Effector memory CD4-positive, alpha-beta T cell (primary cell): ENCODE data around the gene POR.
A peak's percentile ranks its signal among the peaks of the same experiment; 100 is the strongest.
"Not testable (repeated sequence)": the region's sequence is repeated elsewhere in the genome, so short reads cannot be mapped to it uniquely, and the experiment has no call there.

Experiments used
- DNase-seq, 3 donors: peaks; one replicate each; pipeline ENCODE4 v3.0.0-alpha.2; 2020
- H3K27ac ChIP-seq: 2 replicates; pipeline ENCODE4 v1.7.0; 2013; ENCODE audit warnings: mild to moderate bottlenecking, low read length, moderate library complexity; ENCODE audit not compliant: insufficient read depth, poor library complexity, severe bottlenecking
- H3K27me3 ChIP-seq: replicated peaks from 2 replicates; pipeline ENCODE4 v1.7.0; 2013; ENCODE audit warnings: mild to moderate bottlenecking, low read length; ENCODE audit not compliant: insufficient read depth, control insufficient read depth, poor library complexity, severe bottlenecking
- H3K36me3 ChIP-seq: 2 replicates; pipeline ENCODE4 v1.7.0; 2013; ENCODE audit warnings: mild to moderate bottlenecking, low read length, moderate library complexity; ENCODE audit not compliant: control insufficient read depth, insufficient read depth
- H3K4me1 ChIP-seq: 2 replicates; pipeline ENCODE4 v1.7.0; 2013; ENCODE audit warnings: low read length, mild to moderate bottlenecking; ENCODE audit not compliant: control insufficient read depth, insufficient read depth, poor library complexity, severe bottlenecking
- H3K4me3 ChIP-seq: 2 replicates; pipeline ENCODE4 v1.7.0; 2013; ENCODE audit warnings: low read length, low read depth, mild to moderate bottlenecking; ENCODE audit not compliant: insufficient read depth, poor library complexity, severe bottlenecking
- H3K9me3 ChIP-seq: 2 replicates; pipeline ENCODE4 v1.7.0; 2013; ENCODE audit warnings: mild to moderate bottlenecking, low read length, moderate library complexity; ENCODE audit not compliant: control insufficient read depth

The POR gene

DNA sequence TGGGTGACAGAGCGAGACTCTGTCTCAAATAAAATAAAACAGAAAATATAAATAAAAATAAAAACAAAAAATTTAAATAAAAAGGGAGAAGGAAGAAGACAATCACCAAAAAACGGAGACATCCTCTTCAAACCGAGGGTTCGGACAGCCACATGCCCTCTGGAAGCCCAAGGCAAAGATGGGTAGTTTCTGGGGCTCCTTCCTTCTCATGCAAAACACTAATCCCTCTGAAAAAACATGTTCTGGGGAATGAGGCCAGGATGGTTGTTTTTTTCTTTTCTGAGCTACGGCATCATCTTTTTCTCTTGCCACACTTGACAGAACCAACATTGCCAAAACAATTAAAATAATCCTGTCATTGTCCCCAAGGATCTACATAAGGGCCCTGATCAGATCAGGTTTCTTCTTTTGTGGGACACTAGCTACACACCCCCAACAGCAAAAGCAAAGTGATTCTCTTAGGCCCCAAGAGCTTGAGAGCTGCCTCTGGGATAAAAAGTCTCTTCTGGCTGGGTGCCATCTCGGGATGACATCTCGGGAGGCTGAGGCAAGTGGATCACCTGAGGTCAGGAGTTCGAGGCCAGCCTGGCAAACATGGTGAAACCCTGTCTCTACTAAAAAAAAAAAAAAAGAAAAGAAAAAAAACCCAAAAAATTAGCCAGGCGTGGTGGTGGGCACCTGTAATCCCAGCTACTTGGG is 14.2 kb upstream of the POR start:
- Histone ChIP-seq H3K9me3 (no peaks in the 10 kb centered on the region), H3K4me3 (no peak overlapping the region), H3K27ac (no peak overlapping the region), H3K4me1 (no peaks in the 10 kb centered on the region), H3K27me3 (no peaks in the 10 kb centered on the region), H3K36me3 (no peaks in the 10 kb centered on the region)
- DNase-seq: no peak

DNA sequence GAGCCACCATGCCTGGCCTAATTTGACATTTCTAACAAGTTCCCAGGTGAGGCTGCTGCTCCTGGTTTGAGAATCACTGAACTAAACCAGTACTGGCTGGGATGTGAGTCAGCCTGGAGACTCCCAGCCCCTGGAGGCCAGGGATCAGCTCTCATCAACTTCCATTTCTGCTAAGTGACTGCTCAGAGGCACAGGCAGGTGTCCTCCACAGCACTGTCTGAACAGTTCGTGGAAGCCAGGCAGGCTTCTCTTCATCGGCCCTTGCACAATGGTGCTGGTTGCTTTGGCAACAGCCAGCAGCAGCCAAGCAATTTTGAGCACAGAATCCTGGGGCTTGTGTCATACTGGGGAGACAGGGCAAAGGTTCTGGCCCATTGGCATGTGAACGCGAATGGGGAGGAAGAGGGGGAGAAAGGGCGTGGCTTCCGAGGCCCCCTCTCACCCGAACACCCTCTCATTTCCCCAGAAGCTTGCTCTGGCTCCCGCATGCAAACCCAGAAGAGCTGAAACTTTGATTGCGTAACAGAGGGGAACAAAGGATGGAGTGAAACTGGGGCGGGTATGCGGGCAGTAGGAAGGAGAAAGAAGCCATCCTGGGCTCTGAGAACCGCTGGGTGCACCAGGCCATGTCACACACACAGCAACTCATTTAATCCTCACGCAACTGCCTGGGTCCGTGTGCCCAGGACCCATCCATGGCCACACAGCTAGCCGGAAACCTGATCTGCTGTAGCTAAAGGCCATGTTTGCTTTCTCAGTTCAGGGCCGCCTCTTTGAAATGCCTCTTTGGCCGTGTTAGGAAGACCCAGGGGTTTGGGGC is 9.0 kb upstream of the POR start:
- H3K4me3 ChIP-seq: no peak overlapping the region
- no peaks in the 10 kb centered on the region for H3K4me1 ChIP-seq
- DNase-seq: no peak
- no peaks in the 10 kb centered on the region for H3K36me3 ChIP-seq
- no peak overlapping the region for H3K27ac ChIP-seq
- H3K27me3 ChIP-seq: no peaks in the 10 kb centered on the region
- H3K9me3 ChIP-seq: no peaks in the 10 kb centered on the region

DNA sequence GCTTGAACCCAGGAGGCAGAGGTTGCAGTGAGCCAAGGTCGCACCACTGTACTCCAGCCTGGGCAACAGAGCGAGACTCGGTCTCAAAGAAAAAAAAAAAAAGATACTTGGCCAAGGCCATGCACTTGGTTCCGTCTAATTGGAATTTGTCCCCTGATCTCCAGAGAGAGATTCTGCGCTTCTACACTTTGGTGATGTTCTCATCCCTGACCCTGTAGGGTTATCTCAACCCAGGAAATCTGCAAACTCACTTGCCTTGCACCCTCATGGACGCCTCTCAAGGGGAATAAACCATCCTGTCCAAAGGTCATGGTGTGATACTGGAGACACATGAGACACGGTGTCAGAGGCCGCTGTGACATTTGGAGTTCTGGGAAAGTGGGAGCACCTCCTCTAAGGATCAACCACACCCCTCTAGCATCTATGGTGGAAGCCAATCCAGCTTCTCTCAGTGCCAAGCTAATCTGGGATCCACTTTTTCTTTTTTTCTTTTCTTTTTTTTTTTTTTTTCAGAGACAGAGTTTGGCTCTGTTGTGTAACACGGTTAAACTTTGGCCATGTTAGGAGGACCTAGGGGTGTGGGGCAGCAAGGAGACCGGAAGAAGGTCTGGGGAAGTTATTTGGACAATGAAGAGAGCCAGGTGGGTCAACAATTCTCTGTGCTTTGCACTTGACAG is 7.8 kb upstream of the POR start:
- no peaks in the 10 kb centered on the region for H3K9me3 ChIP-seq
- H3K4me3 ChIP-seq: no peak overlapping the region
- H3K27ac ChIP-seq: no peak overlapping the region
- no peak for DNase-seq
- no peaks in the 10 kb centered on the region for H3K27me3 ChIP-seq
- no peaks in the 10 kb centered on the region for H3K4me1 ChIP-seq
- H3K36me3 ChIP-seq: no peaks in the 10 kb centered on the region

DNA sequence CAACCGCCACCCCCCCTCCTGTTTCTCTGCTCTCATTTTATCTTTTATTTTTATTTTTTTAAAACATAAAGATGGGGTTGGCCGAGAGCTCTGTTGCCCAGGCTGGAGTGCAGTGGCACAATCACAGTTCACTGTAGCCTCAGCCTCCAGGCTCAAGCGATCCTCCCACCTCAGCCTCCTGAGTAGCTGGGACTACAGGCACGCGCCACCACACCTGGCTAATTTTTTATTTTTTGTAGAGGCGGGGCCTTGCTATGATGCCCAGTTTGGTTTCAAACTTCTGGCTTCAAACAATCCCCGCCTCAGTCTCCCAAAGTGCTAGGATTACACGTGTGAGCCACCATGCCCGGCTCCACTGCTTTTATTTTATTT is 7.3 kb upstream of the POR start:
- not testable (repeated sequence) for H3K27me3 ChIP-seq, H3K4me1 ChIP-seq, H3K36me3 ChIP-seq, DNase-seq, H3K27ac ChIP-seq, H3K9me3 ChIP-seq, H3K4me3 ChIP-seq

DNA sequence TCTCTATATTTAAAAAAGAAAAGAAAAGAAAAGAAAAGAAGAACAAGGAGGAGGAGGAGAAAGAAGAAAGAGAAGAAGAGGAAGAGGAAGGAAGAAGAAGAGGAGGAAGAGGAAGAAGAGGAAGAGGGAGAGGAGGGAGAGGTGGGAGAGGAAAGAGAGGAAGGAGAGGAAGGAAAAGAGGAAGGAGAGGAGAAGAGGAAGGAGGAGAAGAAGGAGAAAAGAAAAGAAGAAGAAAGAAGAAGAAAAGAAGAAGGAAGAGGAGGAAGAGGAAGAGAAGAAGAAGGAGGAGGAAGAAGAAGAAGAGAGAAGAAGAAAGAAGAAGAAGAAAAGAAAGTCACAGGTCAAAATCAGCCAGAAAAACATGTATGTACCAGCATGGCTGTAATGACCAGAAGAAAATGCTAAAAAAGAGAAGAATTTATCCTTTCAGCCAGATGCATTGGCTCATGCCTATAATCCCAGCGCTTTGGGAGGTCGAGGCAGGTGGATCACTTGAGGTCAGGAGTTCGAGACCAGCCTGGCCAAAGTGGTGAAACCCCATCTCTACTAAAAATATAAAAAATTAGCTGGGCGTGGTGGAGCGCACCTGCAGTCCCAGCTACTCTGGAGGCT is 5.3 kb upstream of the POR start:
- Histone ChIP-seq H3K4me3 (no peak overlapping the region), H3K36me3 (no peaks in the 10 kb centered on the region), H3K27ac (no peak overlapping the region), H3K9me3 (no peaks in the 10 kb centered on the region), H3K4me1 (peaks cover 5% of the 10 kb centered on the region), H3K27me3 (no peaks in the 10 kb centered on the region)
- DNase-seq: no peak

DNA sequence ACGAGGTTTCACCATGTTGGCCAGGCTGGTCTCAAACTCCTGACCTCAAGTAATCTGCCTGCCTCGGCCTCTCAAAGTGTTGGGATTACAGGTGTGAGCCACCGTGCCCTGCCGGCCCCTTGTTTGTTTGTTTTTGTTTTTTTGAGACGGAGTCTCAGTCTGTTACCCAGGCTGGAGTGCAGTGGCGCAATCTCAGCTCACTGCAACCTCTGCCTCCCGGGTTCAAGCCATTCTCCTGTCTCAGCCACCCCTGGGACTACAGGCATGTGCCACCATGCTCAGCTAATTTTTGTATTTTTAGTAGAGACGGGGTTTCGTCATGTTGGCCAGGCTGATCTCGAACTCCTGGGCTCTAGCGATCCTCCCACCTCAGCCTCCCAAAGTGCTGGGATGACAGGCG is 3.8 kb upstream of the POR start:
- not testable (repeated sequence) for H3K36me3 ChIP-seq, H3K9me3 ChIP-seq

DNA sequence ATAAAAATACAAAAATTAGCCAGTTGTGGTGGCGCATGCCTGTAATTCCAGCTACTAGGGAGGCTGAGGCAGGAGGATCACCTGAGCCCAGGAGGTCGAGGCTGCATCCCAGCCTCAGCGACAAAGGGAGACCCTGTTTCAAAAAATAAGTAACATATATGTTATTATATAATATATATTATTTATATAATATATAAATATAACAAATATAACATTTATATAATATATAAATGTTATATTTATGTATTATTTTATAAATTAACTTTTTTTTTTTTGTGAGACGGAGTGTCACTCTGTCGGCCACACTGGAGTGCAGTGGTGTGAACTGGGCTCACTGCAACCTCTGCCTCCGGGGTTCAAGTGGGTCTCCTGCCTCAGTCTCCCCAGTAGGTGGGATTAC is 1.5 kb upstream of the POR start:
- no peaks in the 10 kb centered on the region for H3K9me3 ChIP-seq
- H3K36me3 ChIP-seq: no peaks in the 10 kb centered on the region
- no peak for DNase-seq
- H3K27ac ChIP-seq: no peak overlapping the region
- no peak overlapping the region for H3K4me3 ChIP-seq
- peaks cover 15% of the 10 kb centered on the region for H3K4me1 ChIP-seq
- no peaks in the 10 kb centered on the region for H3K27me3 ChIP-seq

More for the DNA sequence above, 3.8 kb upstream of the POR start:
- H3K27me3 ChIP-seq, DNase-seq, H3K27ac ChIP-seq, H3K4me3 ChIP-seq: not testable (repeated sequence)
- H3K4me1 ChIP-seq: peaks cover 13% of the 10 kb centered on the region

DNA sequence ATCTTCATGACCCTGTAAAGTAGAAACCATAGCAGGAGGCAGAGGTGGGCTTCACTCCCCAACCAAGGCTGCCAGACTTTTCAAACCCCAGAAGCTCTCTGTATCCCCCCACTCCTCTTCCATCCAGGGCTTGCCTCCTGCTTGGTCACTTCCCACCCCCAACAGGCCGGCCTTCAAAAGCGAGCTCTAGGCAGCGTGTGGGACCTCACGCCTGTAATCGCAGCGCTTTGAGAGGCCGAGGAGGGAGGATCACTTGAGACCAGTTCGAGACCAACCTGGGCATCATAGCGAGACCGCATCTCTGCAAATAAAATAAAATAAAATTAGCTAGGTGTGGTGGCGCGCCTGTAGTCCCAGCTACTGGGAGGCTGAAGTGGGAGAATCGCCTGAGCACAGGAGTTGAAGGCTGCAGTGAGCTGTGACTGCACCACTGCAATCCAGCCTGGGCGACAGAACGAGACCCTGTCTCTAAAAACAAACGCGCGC is 743 bp upstream of the POR start:
- H3K27me3 ChIP-seq: no peaks in the 10 kb centered on the region
- H3K4me3 ChIP-seq: peak overlapping the region; percentile 92
- H3K4me1 ChIP-seq: peaks cover 15% of the 10 kb centered on the region
- H3K36me3 ChIP-seq: no peaks in the 10 kb centered on the region
- H3K27ac ChIP-seq: peak overlapping the region; percentile 93
- no peak for DNase-seq
- H3K9me3 ChIP-seq: no peaks in the 10 kb centered on the region

DNA sequence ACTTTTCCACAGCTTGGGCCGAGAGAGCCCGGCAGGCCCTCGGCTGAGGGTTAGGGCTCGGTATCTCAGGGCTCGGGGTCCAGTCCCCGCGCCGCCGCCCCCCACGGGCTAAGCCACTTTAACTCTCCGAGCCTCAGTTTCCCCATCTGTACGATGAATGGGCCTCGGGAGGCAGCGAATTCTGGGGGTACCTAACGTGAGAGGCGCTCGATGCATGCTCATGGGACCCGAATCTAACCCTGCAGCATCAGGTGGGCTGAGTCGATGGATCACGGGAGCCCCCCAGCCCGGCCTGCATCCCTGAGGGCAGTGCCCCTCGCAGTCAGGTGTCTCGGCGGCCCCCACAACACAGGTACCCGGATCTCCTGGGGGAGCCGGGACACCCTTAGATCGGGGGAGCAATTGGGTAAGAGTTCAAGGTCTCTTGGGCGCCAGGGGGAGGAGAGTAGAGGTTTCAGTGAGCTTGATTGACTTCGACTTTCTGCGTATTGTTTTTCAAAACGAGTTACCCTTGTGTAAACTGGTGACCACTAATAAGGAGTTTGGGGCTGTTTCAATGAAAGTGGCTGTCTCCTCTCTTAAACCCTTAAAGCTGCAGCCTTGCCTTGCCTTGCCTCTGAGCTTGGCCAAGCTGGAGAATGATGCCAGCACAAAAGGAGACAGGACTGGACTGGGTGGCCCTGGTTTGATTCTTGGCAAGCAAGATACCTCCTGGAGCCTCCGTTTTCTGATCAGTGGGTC is 631 bp downstream of the POR start:
- no peak for DNase-seq

More for the DNA sequence above, 631 bp downstream of the POR start:
- Histone ChIP-seq H3K36me3 (no peaks in the 10 kb centered on the region), H3K4me1 (peaks cover 21% of the 10 kb centered on the region), H3K27ac (peak overlapping the region; percentile 93), H3K27me3 (no peaks in the 10 kb centered on the region), H3K4me3 (peak overlapping the region; percentile 92), H3K9me3 (no peaks in the 10 kb centered on the region)
